Stimulated activated naive CD8-positive, alpha-beta T cell treated with anti-CD3 and anti-CD28 coated beads, Interleukin-15, Interleukin-2, amounts not matched to agents 100 U/mL and 50 U/mL, for 24 hours (primary cell): ENCODE results near the gene ENPP5.
A peak's percentile ranks its signal among the peaks of the same experiment; 100 is the strongest.
"Not testable (repeated sequence)": the region's sequence is repeated elsewhere in the genome, so short reads cannot be mapped to it uniquely, and the experiment has no call there.

Experiments used
- ATAC-seq: fragments of 150-1000 bp; cut with Tn5 transposase; one replicate; pipeline ENCODE4 v1.10.0; 2021
- DNase-seq: peaks from one replicate; pipeline ENCODE4 v3.0.0; 2021

Gene ENPP5

DNA sequence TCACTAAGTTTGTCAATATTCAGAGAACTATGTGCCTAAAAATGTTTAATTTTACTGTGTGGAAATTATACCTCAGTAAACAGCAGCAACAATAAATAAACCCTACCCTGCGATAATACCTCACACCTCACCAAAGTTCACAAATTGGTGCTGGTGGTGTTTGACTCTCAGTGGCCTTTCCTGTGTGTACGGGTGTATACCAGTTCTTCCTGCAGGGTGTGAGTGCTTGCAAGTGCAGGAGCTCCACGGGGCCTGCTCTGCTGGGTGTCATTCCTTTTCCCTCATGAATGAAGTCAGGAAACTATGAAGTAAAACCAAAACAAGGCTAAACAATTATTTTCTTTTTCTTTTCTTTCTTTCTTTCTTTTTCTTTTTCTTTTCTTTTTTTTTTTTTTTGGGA lies 4.1 kb upstream of the ENPP5 start:
- ATAC-seq: no peak
- DNase-seq: no peak

DNA sequence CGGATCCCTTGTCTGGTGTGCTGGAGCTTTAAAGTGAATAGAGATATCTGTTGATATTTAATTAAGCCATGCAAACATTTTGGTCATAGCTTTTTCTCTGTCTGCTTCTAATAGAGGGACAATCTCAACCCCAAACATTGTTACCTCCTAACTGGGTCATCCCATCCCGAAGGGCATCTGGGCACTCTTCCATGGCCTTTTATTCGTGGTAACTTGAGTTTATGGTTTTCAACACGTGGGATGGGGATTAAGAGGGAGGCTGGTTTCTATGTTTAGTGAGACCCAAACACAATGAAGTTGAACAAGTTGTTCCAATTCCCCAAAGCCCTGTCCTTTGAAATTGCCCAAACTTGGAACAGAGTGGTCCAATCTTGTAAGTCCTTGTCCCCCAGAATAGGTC lies 1.4 kb upstream of the ENPP5 start:
- DNase-seq (no peak), ATAC-seq (no peak)

DNA sequence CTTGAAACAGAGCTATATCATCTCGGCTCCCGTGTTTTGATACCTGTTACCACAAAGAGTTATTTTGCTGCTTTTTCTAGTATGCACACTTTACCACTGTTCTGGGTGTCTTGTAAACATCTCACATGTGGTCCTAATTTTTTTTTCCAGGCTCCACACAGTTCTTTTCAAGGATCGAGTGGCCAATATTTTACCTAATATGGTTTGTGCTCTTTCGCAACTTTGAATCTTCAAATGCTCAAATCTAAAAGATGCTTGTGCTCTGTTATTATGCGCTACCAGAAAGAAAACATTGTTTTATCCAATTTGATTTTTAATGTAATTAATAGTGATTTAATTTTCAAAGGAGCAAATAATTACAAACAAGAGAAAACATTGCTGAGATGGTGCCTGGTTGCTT lies 10.7 kb downstream of the ENPP5 start:
- DNase-seq (no peak), ATAC-seq (no peak)

DNA sequence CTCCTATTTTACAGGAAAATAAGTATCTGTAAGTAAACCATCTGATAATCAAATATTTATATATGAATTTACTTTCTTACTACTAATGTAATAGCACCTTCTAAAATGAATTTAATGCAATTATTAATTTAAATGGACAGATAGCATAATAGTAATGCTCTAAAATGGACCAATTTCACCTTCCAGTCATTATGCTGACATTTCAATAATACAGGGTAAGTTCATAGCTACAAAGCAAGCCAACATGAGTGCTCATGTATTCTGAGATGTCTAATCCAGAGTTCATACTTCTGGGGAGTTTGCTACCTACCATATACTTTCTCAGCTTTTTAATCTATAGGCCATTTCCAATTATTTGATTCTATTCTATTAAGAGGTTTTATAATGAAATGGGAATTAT lies 11.6 kb downstream of the ENPP5 start:
- ATAC-seq: no peak
- no peak for DNase-seq

DNA sequence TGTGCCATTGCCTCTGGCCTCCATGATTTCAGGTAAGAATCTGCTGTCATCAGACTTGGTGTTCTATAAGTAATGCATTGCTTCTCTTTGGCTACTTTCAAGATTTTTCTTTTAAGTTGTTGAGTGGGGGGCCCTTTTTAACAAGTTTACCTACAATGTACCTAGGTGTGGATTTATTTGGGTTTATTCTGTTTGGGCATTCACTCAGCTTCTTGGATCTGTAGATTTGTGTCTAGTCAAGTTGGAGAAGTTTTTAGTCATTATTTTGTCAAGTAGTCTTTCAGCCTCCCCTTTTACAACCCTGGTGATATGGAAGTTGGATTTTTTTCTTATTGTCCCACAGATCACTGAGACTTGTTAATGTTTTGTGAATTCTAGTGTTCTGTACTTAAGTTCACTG lies 14.1 kb downstream of the ENPP5 start:
- DNase-seq (no peak), ATAC-seq (no peak)

DNA sequence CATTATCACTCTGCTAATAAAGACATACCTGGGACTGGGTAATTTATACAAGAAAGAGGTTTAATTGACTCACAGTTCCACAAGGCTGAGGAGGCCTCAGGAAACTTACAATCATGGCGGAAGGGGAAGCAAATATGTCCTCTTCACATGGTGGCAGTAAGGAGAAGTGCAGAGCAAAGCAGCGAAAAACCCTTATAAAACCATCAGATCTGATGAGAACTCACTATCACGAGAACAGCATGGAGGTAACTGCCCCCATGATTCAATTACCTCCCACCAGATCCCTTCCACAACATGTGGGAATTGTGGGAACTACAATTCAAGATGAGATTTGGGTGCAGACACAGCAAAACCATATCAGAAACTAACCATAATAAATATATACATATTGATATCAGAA lies 21.7 kb downstream of the ENPP5 start:
- not testable (repeated sequence) for DNase-seq, ATAC-seq

DNA sequence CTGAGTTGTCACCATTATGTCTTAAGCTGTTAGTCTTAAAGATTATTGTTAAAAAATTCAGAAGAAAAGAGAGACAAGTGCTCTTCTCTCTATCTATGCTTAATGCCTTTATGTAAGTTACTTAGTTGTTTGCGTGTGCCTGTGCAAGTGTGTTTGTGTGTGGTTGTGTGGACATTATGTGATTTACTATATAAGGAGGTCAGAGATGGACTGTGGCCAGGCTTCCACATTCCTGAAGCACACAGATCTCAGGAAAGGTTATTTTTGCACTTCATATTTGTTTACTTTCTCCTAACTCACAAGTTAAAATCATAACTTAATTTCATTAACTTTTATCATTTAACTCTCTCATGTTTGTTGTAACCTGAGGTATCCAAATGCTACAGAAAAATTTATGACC lies 26.5 kb downstream of the ENPP5 start:
- DNase-seq (no peak), ATAC-seq (no peak)

DNA sequence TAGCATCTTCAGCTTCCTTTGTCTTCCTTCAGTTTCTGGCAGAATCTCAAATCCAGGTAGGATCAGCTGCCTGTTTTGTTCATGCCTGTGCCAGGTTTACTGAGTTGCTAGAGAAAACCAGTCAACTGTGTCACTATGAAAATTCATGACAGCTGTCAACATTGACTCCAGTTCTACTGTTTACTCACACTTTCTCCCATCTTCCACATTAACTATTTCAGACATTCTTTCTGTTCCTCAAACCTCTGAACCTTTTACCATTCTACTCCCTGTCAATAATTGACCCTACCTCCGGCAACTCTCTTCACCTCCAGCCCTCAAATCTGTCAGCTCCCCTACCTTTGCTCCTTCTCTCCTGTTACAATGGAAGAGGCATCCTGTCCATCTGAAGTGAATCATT lies 32.5 kb downstream of the ENPP5 start:
- no peak for DNase-seq
- ATAC-seq: no peak

DNA sequence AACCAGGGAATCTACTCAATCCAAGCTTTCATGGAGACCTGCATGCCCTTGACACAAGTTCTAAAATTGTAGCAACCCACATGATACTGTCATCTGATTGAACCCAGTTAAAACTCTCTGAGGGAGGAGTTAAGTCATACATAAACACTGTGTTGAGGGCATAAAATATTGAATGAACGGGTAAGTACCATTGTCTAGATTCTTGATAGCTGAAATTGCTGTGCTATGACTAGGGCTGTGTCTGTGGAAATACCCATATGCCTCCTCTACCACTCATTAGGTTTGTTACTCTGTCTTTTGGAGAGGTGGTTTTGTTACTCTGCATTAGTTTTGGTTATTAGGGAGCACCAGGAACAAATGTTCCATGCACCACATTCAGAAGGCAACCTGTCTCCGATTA lies 33.4 kb downstream of the ENPP5 start:
- no peak for ATAC-seq

DNA sequence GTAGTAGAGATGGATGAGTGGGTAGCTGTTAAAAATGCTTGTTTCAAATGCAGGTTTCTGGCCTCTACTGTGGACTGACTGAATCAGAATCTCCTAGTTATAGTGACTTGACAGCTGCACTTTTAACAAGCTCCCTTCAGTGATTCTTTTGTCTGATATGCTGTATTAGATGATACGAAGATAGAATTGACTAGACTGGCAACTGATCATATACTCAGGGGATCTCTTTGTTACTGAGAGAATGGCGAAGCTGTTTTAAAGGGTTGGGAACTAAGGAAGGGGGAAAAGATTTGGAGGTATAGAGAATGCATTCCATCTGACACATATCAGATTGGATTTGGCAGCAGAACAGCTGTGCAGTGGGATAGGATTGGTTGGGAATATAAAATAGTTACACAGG lies 33.9 kb downstream of the ENPP5 start:
- DNase-seq (no peak), ATAC-seq (no peak)

More for the DNA sequence above, 33.4 kb downstream of the ENPP5 start:
- no peak for DNase-seq

DNA sequence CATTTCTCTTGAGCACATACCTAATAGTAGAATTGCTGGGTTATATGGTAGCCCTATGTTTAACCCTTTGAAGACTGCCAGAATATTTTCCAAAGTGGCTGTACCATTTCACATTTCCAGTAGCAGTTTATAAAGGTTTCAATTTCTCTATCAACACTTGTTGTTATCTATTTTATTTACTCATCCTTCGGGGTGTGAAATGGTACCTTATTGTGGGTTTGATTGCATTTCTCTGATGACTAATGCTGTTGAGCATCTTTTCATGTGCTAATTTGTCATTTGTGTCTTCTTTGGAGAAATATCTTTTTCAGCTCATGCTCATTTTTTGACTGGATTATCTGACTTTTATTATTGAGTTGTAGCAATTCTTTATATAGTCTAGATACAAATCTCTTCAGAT lies 35.6 kb downstream of the ENPP5 start:
- ATAC-seq (no peak), DNase-seq (no peak)

DNA sequence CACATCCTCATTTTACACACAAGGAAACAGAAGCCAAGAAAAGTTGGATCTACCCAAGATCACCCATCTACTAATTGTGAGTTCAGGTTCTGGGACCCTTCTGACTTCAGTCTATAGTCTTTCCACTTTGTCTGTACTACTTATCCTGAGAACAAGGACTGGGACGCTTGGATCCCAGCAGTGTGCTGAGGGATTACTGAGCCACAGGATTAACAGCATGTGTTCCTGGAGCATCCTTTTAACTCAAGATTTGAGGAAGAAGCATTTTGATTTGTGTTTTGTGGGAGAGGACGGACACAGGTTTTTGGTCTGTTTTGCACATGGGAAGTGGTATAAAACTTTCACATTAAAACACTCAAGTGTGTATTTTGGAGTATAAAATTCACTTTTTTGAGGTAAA lies 36.6 kb downstream of the ENPP5 start:
- ATAC-seq (no peak), DNase-seq (no peak)

DNA sequence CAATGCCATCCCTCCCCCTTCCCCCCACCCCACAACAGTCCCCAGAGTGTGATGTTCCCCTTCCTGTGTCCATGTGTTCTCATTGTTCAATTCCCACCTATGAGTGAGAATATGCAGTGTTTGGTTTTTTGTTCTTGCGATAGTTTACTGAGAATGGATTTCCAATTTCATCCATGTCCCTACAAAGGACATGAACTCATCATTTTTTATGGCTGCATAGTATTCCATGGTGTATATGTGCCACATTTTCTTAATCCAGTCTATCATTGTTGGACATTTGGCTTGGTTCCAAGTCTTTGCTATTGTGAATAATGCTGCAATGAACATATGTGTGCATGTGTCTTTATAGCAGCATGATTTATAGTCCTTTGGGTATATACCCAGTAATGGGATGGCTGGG lies 39.5 kb downstream of the ENPP5 start:
- not testable (repeated sequence) for DNase-seq, ATAC-seq

DNA sequence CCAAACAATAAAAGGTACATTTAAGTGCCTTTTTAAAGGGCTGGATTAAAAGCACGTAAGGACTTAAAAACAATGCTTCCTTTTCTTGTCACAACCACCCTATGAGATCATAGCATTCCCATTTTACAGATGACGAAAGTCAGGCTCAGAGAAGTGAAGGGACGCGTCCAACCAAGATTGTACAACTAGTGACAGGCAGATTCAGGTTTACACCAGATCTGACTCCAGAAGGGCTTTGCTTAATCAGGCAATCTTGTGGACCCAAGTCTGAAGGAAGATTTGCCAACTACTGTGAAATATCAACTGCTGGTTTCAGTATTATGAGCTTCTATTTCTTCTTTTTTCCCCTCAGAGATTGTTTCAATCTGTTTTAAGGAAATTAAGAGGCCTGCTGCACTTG lies 40.1 kb downstream of the ENPP5 start:
- no peak for DNase-seq
- no peak for ATAC-seq

DNA sequence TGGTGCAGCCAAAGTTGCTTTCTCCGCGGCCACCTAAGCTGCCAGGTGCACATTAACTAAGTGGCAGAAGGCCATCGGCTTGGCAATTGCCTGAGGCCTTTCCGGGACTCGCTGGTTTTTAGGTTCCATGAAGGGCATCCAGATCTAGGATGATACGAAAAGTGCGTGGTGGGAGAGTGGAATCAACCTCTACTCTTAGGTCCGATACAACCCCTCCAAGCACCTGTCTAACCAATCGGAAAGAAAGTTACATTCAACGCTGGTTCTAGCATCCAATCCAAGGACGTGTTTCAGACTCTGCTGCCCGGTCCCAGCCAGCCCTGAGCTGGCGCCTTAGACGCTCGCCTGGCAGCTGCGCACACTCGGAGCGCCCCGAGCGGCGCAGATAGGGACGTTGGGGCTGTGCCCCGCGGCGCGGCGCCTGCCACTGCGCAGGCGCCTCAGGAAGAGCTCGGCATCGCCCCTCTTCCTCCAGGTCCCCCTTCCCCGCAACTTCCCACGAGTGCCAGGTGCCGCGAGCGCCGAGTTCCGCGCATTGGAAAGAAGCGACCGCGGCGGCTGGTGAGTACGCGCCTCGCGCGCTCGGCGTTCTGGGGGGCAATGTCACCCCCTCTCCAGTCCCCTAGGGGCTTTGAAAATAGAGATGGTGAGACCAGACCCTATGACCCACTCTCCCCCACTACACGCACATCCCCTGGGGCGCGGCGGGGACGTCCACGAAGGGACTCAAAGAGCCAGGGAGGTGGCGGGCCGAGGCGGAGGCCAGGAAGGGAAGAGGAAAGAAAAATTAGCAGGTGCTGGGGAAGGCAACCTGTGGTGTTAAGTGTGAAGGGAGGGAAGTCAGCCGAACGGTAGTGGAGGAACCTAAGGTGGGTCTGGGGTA lies 40.9 kb downstream of the ENPP5 start, which contains the start of gene ENPP4:
Gene ENPP4, plus strand, starts transcription at position 361 of the 883 bp plus-strand sequence. CDS start 9,595 bp downstream, outside the sequence.
- ATAC-seq: peak; percentile 100
- peak; percentile 87 for DNase-seq

DNA sequence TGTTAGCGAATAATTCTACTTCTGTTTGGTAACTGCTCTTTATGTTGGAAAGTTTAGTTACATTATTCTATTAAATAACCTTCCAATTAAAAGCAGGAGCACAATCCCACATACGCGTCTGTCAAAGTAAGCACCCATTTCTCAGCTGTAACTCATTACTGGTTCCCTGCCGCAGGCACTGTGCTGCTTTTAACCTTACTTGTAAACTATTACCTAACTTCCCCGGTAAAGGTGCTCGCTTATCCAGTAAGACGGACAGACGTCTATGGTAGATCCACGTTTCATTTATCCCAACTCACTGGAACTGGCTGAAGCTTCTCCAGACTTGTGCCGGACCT lies 41.5 kb downstream of the ENPP5 start:
- no peak for DNase-seq
- no peak for ATAC-seq

DNA sequence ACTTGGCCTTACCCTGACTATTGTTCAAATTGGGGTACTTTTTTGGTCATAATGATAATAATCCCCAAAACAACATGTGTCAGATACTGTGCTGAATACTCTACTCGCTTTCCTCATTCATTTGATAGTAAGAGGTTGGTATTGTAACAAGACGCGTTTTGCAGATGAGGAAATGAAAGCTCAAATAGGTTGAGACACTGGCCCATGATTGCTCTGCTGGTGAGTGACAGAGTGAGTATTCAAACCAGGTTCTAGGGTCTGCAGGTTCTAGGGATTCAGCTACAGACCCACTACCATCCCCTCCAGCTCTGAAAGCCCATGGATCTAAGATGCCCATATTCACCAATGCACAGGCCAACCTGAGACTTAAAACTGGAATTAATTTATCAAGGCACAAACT lies 42.3 kb downstream of the ENPP5 start:
- ATAC-seq: no peak
- DNase-seq: no peak

DNA sequence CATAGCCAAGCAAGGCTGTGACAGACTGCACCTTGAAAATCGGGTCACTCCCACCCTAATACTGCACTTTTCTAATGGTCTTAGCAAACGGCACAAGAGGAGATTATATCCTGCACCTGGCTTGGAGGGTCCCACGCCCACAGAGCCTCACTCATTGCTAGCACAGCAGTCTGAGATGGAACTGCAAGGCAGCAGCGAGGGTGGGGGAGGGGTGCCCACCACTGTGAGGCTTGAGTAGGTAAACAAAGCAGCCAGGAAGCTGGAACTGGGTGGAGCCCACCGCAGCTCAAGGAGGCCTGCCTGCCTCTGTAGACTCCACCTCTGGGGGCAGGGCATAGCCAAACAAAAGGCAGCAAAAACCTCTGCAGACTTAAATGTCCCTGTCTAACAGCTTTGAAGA lies 51.1 kb downstream of the ENPP5 start:
- ATAC-seq, DNase-seq: not testable (repeated sequence)

DNA sequence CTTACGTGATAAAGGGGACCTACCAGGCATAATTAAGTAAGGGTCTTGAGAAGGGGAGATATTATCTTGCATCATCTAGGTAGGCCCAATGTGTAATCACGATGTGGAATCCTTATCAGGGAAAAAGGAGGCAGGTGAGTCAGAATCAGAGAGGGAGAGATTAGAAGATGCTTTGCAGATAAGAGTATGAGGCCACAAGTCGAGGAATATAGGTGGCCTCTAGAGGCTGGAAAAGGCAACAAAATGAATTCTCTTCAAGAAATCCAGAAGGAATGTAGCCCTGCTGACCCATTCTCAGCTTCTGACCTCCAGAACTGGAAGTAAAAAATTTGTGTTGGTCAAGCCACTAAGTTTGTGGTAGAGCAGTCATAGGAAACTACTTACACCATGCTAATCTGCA lies 51.9 kb downstream of the ENPP5 start:
- DNase-seq: no peak
- ATAC-seq: no peak

DNA sequence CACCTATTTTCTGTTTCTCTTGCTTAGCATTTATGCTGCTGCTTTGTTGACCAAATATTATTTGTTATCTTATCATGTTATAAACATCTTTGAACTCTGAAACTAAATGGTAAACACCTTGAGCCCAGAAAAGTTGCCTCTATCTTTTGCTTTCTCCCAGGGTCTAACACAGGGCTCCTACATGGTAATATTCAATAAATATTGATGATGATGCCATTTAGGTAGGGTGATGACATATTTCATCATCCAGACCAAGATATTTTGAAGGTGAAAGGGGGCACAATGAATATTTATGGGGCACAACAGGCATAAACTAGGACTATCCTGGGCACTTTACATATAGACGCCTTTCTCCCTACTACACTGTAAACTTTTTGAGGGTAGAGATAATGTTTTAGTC lies 52.6 kb downstream of the ENPP5 start:
- ATAC-seq (no peak), DNase-seq (no peak)

DNA sequence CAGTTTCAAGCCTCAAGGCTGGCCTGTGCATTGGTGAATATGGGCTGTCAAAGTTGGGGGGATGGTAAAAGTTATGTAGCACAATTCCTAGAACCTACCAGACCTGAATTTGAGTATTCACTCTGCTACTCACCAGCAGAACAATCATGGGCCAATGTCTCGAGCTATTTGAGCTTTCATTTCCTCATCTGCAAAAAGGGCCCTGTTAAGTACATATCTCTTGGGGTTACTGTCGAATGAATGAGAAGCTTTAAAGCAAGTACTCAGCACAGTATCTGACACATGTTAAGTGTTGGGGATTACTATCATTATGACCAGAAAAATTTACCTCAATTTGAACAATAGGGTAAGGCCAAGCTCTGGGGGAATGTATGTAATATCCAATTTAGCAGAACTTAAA lies 54.5 kb downstream of the ENPP5 start:
- DNase-seq: no peak
- ATAC-seq: no peak

DNA sequence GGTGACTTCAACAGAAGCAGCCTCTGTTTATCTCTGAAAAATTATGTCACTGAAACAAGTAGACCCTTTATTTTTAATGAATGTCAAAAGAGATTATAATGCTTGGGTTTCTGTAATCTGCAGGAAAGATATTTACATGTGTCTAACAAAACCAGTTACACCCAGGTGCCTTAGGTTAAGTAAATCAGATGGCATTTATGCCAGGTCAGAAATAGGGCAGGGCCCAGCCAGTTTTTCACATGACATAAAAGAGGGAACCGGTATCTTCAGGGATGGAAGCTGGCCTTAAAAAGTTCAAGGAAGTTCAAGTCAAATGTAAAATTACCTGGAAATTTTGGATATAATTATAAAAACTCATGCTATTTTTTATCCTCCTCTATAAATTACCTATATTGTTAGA lies 55.1 kb downstream of the ENPP5 start:
- ATAC-seq (no peak), DNase-seq (no peak)

DNA sequence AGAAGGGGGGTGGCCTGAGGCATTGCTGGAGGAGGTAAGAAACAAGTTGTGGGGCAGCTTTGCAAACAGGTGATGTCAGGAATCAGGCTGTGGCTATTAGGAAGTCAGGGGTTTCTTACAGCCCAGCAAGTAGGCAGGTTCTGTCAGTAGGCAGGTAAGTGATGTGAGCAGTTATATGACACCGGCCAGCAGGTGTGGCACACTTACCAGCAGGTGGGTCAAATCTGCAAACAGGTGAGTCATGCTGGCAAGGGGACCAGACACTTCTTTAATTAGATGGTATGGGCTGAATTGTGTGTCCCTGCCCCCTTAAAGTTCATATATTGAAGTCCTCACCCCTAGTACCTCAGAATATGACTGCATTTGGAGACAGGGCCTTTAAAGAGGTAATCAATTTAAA lies 57.4 kb downstream of the ENPP5 start:
- DNase-seq (no peak), ATAC-seq (no peak)
